Endometrial microvascular endothelial cells (primary cell): ENCODE results near the gene TTC33. TPM values are rescaled to one million over a fixed set of nuclear protein-coding genes. Genes with fewer than 3 reads are reported as not detected.

Source experiments
- in situ Hi-C: cut with HindIII; loops from 2 replicates; pipeline ENCODE4 v1.10.0; 2017; ENCODE audit warnings: low sequenced_read_pairs, low pct_unique_long_range_greater_than_20kb; ENCODE audit errors: inconsistent ontology term
- total RNA-seq: library from RNA; depleted of rRNA; stranded (reverse); fragments of >200 nt; gene quantifications from one replicate; pipeline ENCODE4 v1.2.3, GENCODE V29; 2015; ENCODE audit errors: inconsistent ontology term

TTC33 gene
- total RNA-seq, 1 donor from 2014 or later, result 10.3 TPM

DNA sequence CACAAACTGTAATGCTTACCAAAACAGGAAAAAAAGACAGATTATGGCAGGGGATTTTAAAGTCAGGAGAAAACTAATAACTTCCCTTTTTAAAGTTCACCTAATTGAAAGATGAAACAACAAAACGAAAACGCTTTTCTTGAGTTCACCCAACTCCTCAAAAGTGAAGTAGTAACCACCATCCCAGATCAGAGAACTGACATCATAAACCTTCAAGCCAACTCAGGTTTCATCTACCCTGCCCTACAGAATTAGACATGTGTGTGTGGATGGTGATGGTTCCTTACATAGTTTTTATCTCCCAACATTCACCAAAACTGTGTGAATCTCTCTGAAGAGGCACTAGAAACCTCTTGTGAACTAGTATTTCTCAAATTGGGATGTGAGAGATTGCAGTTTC is 271.3 kb downstream of the TTC33 start:
- in situ Hi-C loops, result no loop called here

DNA sequence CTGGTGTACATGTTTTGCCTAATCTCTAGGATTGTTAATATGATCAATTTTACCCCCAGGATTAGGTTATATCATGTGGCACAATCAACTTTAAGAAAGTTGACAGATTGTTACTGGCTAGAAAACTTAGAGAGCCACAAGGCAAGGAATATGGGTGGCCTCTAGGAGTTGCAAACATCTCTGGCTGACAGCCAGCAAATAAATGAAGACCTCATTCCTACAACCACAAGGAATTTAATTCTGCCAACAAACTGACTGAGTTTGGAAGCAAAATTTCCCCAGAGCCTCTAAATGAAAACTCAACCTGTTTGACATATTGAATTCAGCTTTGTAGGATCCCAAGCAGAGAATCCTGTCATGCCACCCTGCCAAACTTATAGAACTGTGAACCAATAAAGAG is 272.4 kb downstream of the TTC33 start:
- in situ Hi-C loops, result no loop called here

DNA sequence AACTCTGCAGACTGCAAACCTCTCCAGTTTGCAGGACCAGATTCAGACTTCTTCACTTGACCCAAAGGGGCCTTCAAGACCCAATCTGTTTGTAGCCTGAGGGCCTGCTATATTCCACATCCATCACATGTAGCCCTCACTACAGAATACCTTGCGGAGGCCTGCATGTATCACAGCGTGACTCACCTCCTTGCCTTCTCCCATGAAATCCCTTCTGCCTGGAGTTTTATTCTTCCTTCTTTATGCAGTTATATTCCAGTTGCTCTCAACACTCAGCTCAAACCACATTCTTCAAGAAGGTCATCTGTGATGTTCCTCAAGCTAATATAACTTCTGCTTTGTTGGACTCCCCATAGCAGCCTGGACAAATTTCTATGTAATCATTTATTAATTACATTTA is 274.5 kb downstream of the TTC33 start:
- in situ Hi-C loops, result no loop called here

DNA sequence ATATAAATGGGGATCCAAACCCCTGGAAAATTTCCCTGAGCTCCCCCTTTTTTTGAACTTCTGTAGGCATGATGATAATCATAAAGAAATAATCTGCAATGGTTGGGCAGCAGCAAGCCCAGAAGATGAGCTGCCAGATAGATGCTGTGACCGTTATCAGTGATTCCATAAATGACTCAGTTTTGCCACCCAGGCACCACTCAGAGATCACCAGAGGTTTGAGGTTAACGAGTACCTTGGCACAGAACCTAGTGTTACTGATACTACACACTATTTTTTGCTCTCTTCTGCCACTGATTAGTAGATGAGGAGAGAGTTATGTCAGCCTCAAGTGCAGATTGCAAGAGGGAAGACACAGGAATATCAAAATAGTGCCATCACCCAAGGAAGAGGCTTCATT is 275.4 kb downstream of the TTC33 start:
- in situ Hi-C loops, result no loop called here

DNA sequence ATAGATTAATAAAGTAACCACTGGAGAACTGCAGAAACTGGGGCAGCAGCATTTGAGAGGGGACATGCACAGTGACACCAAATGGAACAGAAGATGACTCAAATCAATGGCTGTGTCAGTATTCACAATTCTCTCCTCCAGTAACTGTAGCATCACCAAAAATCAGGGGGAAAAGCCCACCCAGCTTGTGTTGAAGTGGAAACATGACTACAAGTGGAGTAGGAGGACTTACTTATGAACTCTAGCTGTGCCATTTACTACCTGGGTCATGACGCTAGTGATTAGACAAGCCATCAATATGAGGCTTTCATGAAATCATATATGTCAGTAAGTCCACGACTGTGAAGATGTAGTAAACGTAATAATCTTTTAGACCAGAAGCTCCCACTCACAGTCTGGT is 275.8 kb downstream of the TTC33 start:
- in situ Hi-C loops, result no loop called here

DNA sequence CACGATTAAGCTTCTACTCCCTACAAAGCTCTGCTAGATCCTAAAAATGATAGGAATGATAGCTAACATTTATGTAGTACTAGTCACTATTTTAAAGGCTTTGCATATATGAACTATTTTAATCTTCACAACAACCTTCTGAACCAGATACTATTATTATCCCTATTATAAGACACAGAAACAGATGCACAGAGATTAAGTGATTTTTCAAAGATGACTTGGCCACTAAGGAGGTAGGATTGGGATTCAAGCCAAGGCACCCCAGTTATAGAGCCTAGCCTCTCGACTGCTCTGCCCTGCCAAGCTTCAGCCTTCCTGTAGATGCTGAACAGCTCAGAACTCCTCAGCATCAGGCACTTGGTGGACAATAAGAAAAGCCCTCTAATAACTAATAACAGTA is 277.0 kb downstream of the TTC33 start:
- in situ Hi-C loops, result no loop called here

DNA sequence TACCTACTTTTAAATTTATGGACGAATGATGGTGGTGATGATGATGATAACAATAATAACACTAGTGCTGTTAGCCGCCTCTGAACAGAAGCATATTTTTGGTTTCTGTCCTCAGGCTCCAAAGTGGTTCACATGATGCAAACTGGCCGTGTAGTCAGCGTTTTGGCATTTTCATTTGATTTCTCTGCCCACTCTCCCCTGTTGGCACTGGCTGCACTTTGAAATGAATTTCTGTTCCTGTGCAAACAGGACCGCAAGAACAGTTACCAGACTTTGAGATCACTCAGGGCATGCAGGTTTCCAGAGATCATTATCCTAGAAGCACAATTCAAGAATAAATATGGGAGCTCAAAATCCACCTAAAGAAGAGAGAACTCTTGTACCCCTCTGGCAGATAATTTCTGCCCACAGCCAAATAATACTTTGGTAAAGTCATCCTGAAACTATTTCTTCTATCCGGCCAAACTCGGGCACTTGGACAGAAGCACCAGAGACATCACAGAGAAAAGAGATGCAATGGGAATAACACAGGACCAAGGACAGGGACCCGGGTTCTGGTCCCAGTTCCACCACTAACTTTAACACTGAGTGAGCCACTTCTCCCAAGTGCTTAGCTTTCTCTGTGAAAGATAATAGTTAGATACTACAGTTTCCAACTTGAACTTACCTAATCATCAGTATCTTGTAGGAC is 277.8 kb downstream of the TTC33 start:
- in situ Hi-C loops, result no loop called here

DNA sequence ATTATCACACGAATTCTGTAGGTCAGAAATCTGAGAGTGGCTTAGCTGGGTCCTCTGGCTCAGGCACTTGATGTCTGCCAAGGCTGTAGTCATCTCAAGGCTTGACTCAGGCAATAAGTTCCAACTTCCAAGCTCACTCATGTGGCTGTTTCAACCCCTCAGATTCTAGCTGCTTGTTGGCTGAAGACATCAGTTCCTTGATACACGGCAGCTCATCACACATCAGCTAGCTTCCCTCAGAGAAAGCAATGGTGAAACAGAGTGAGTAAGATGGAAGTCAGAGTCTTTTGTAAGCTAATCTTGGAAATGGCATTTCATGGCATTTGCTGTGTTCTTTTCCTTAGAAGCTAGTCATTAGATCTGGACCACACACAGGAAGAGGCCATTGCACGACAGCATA is 280.2 kb downstream of the TTC33 start:
- in situ Hi-C loops, result no loop called here

DNA sequence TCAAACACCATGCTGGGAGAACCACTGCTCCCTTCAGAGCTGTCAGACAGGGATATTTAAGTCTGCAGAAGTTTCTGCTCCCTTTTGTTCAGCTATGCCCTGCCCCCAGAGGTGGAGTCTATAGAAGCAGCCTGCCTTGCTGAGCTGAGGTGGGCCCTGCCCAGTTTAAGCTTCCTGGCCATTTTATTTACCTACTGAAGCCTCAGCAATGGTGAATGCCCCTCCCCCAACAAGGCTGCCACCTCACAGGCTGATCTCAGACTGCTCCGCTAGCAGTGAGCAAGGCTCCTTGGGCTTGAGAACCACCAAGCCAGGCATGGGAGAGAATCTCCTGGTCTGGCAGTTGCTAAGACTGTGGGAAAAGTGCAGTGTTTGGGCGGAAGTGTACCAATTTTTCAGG is 281.5 kb downstream of the TTC33 start:
- in situ Hi-C loops, result no loop called here

DNA sequence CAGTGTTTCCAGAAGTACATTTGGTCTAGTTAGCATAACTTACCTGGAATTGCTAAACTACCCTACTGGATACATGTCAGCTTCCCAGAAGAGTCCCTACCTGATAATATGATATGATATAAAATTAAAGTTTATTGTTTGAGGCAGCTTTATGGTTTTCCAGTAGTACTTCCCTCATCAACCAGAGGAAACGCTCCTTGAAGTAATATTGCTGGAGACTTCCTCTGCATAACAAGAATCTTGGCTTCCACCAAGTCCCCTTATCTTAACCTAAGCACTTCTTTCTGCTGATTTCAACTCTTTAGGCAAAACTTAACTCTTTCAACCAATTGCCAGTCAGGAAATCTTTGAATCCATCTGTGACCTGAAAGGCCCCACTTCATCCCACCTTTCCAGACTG is 290.3 kb downstream of the TTC33 start:
- in situ Hi-C loops, result no loop called here

DNA sequence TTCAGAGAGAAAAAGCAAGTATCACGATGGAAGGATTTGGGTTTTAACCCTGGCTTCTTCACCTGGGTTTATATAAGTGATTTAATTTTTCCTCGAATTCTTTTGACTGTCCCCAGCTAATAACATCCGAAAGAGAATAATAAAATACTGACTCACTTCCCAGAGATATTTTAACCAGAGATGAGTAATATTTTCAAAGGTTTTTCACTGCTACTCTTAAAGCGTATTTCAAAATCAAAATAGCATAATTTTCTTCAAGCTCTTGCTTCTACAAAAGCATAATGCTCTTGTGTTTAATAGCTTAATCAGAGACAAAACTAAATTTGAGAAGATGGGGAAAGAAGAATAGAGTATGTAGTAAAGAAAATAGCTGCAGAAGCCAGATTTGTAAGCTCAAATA is 291.2 kb downstream of the TTC33 start:
- in situ Hi-C loops, result no loop called here

Other genes starting within 250 kb of the TTC33 start
- gene PTGER4, start 76.0 kb downstream of the TTC33 start, total RNA-seq, result 126 TPM
- gene PRKAA1, start 42.4 kb upstream of the TTC33 start, total RNA-seq, result 85.6 TPM
- 27.2 TPM for gene RPL37, start 79.3 kb upstream of the TTC33 start, total RNA-seq
- gene CARD6, start 85.4 kb upstream of the TTC33 start, total RNA-seq, result 32.4 TPM
- not detected for gene C7, start 153.5 kb upstream of the TTC33 start, total RNA-seq